ENCODE measurements around the gene UTS2R.
"Not testable (repeated sequence)": the region's sequence is repeated elsewhere in the genome, so short reads cannot be mapped to it uniquely, and the experiment has no call there.

The UTS2R gene

GRCh38 chr17:82374626-82375331, 3.2 kb downstream of the UTS2R start:
- DNase-seq (ENCODE audit: low read depth in 2 of 3, low spot score in 2 of 3) = no peak

GRCh38 chr17:82375359-82376041, 3.9 kb downstream of the UTS2R start:
- DNase-seq (ENCODE audit: low read depth in 2 of 3, low spot score in 2 of 3) = no peak

- DNase-seq (ENCODE audit: low read depth in 2 of 3, low spot score in 2 of 3) = no peak
These were observed 4.6 kb downstream of the UTS2R start for GRCh38 chr17:82376042-82376730.

GRCh38 chr17:82377294-82377693, 5.7 kb downstream of the UTS2R start:
- DNase-seq (ENCODE audit: low read depth in 2 of 3, low spot score in 2 of 3) = not testable (repeated sequence)

GRCh38 chr17:82377924-82378740, 6.6 kb downstream of the UTS2R start:
- DNase-seq (ENCODE audit: low read depth in 2 of 3, low spot score in 2 of 3) = no peak

GRCh38 chr17:82378741-82379021, 7.1 kb downstream of the UTS2R start:
- no peak for DNase-seq (ENCODE audit: low read depth in 2 of 3, low spot score in 2 of 3)

- no peak for DNase-seq (ENCODE audit: low read depth in 2 of 3, low spot score in 2 of 3)
These were observed 9.5 kb downstream of the UTS2R start for GRCh38 chr17:82380860-82381702.

GRCh38 chr17:82381703-82382009, 10.1 kb downstream of the UTS2R start:
- DNase-seq (ENCODE audit: low read depth in 2 of 3, low spot score in 2 of 3) = not testable (repeated sequence)

GRCh38 chr17:82382220-82382932, 10.8 kb downstream of the UTS2R start:
- not testable (repeated sequence) for DNase-seq (ENCODE audit: low read depth in 2 of 3, low spot score in 2 of 3)

- no peak for DNase-seq (ENCODE audit: low read depth in 2 of 3, low spot score in 2 of 3)
These were observed 11.3 kb downstream of the UTS2R start for GRCh38 chr17:82382933-82383255.

- DNase-seq (ENCODE audit: low read depth in 2 of 3, low spot score in 2 of 3) = no peak
These were observed 11.8 kb downstream of the UTS2R start for GRCh38 chr17:82383411-82383810.

- no peak for DNase-seq (ENCODE audit: low read depth in 2 of 3, low spot score in 2 of 3)
These were observed 12.6 kb downstream of the UTS2R start for GRCh38 chr17:82384051-82384729.

- no peak for DNase-seq (ENCODE audit: low read depth in 2 of 3, low spot score in 2 of 3)
These were observed 13.3 kb downstream of the UTS2R start for GRCh38 chr17:82384730-82385481.

GRCh38 chr17:82385559-82386254, 14.1 kb downstream of the UTS2R start:
- DNase-seq (ENCODE audit: low read depth in 2 of 3, low spot score in 2 of 3) = no peak

- DNase-seq (ENCODE audit: low read depth in 2 of 3, low spot score in 2 of 3) = no peak
These were observed 14.8 kb downstream of the UTS2R start for GRCh38 chr17:82386255-82386831.

- no peak for DNase-seq (ENCODE audit: low read depth in 2 of 3, low spot score in 2 of 3)
These were observed 15.5 kb downstream of the UTS2R start for GRCh38 chr17:82386881-82387704.

- DNase-seq (ENCODE audit: low read depth in 2 of 3, low spot score in 2 of 3) = no peak
These were observed 16.1 kb downstream of the UTS2R start for GRCh38 chr17:82387705-82388106.

Measured in activated CD8-positive, alpha-beta memory T cell treated with anti-CD3 and anti-CD28 coated beads for 48 hours (primary cell).